ENCODE measurements around the gene PHLDA3. TPM values are rescaled to one million over a fixed set of nuclear protein-coding genes. Genes with fewer than 3 reads are reported as not detected.

The PHLDA3 gene
- total and polyA plus RNA-seq, 2 of the 13 experiments (the other 11 are each of a cell fraction or from before 2014, with no cell fraction given), result 16.7 to 33.6 TPM

GRCh38 chr1:201475130-201475529 lies 6.1 kb upstream of the PHLDA3 start:
- Histone ChIP-seq H3K9ac (ENCODE audit: insufficient read depth, low read depth, low read length) (no peak overlapping the region), H2AFZ (ENCODE audit: low read length) (no peak overlapping the region), H3K4me1 (ENCODE audit: insufficient read depth, low read length) (peaks cover 12% of the 10 kb centered on the region), H3K79me2 (ENCODE audit: insufficient read depth, low read length) (no peaks in the 10 kb centered on the region), H3K4me3 (replicated peaks in 1 of 3; ENCODE audit: insufficient read depth in 1 of 3, low read depth in 2 of 3, low read length in 3 of 3) (no peak overlapping the region), H3K4me2 (ENCODE audit: low read depth, low read length) (no peak overlapping the region), H3K27ac (ENCODE audit: extremely low read length, insufficient read depth, low read length) (no peak overlapping the region), H3K9me3 (ENCODE audit: low read length) (no peaks in the 10 kb centered on the region), H4K20me1 (ENCODE audit: insufficient read depth, low read length) (no peaks in the 10 kb centered on the region), H3K36me3 (replicated peaks in 1 of 2; ENCODE audit: control insufficient read depth in 1 of 2, insufficient read depth in 2 of 2, low read length in 2 of 2) (no peaks in the 10 kb centered on the region), H3K27me3 (ENCODE audit: control insufficient read depth in 1 of 2, insufficient read depth in 2 of 2, low read length in 2 of 2) (peaks cover 4 to 40% of the 10 kb centered on the region in 2 experiments; a peak in 3 of 5 replicates)
- DNase-seq (ENCODE audit: low spot score) (peak; percentile 29), FAIRE-seq (no peak), ATAC-seq (no peak)
- WGBS (ENCODE audit: low lambda C conversion rate), result 11% methylated on average over 2 of the region's 2 CpGs
- CTCF ChIA-PET (ENCODE audit: low intra/inter-chr PET ratio, low total read pairs), result no interaction called here
- TF ChIP-seq SRF (IDR thresholded peaks at IDR 0.05; ENCODE audit: low read depth, low read length), result no peak
- no peak for TF ChIP-seq ZNF282 (IDR thresholded peaks at IDR 0.05; ENCODE audit: partially characterized antibody)
- TF ChIP-seq SIN3A (IDR thresholded peaks at IDR 0.05; ENCODE audit: borderline replicate concordance, low read depth, low read length), result no peak
- no peak for TF ChIP-seq NCOR1 (IDR thresholded peaks at IDR 0.05; ENCODE audit: borderline replicate concordance, low read length)
- POLR2A ChIA-PET, result no interaction called here
- no TSS peak for BruUV-seq (replicated peaks)
- intact Hi-C loops (cut with micrococcal nuclease; ENCODE audit: unreplicated experiment), result no loop called here
- in situ Hi-C loops (cut with HindIII; ENCODE audit: extremely low pct_ligation_motif_present, low pct_unique_long_range_greater_than_20kb), result loop anchor here (5.0 kb wide), 1 partner anchor 37 kb away; no protein-coding TSS in a partner anchor

- ATAC-seq (no peak), FAIRE-seq (no peak), DNase-seq (ENCODE audit: low spot score) (no peak)
- Histone ChIP-seq H3K36me3 (replicated peaks in 1 of 2; ENCODE audit: control insufficient read depth in 1 of 2, insufficient read depth in 2 of 2, low read length in 2 of 2) (no peaks in the 10 kb centered on the region), H3K4me1 (ENCODE audit: insufficient read depth, low read length) (peaks cover 15% of the 10 kb centered on the region), H3K9me3 (ENCODE audit: low read length) (no peaks in the 10 kb centered on the region), H2AFZ (ENCODE audit: low read length) (no peak overlapping the region), H3K9ac (ENCODE audit: insufficient read depth, low read depth, low read length) (no peak overlapping the region), H3K4me2 (ENCODE audit: low read depth, low read length) (no peak overlapping the region), H3K4me3 (replicated peaks in 1 of 3; ENCODE audit: insufficient read depth in 1 of 3, low read depth in 2 of 3, low read length in 3 of 3) (no peak overlapping the region), H3K27ac (ENCODE audit: extremely low read length, insufficient read depth, low read length) (no peak overlapping the region), H3K79me2 (ENCODE audit: insufficient read depth, low read length) (peaks cover 5% of the 10 kb centered on the region), H3K27me3 (ENCODE audit: control insufficient read depth in 1 of 2, insufficient read depth in 2 of 2, low read length in 2 of 2) (peaks cover 4 to 40% of the 10 kb centered on the region in 2 experiments; a peak in 3 of 5 replicates), H4K20me1 (ENCODE audit: insufficient read depth, low read length) (no peaks in the 10 kb centered on the region)
- in situ Hi-C loops (cut with HindIII; ENCODE audit: extremely low pct_ligation_motif_present, low pct_unique_long_range_greater_than_20kb) (no loop called here), intact Hi-C loops (cut with micrococcal nuclease; ENCODE audit: unreplicated experiment) (no loop called here)
- ChIA-PET CTCF (ENCODE audit: low intra/inter-chr PET ratio, low total read pairs) (no interaction called here), POLR2A (no interaction called here)
- no TSS peak for BruUV-seq (replicated peaks)
- 73% methylated on average over 2 of the region's 2 CpGs for WGBS (ENCODE audit: low lambda C conversion rate)
- no peak for TF ChIP-seq ZNF773 (CRISPR knock-in tag; IDR thresholded peaks at IDR 0.05; ENCODE audit: borderline replicate concordance)
- no peak for TF ChIP-seq ZNF18 (CRISPR knock-in tag; IDR thresholded peaks at IDR 0.05; ENCODE audit: insufficient replicate concordance)
- TF ChIP-seq GATAD1 (CRISPR knock-in tag; IDR thresholded peaks at IDR 0.05), result no peak
- no peak for TF ChIP-seq BHLHE40 (IDR thresholded peaks at IDR 0.05; ENCODE audit: low read length)
- TF ChIP-seq ZNF878 (CRISPR knock-in tag; IDR thresholded peaks at IDR 0.05), result no peak
- no peak for TF ChIP-seq ZNF281 (CRISPR knock-in tag; IDR thresholded peaks at IDR 0.05; ENCODE audit: borderline replicate concordance)
- TF ChIP-seq ZNF644 (CRISPR knock-in tag; IDR thresholded peaks at IDR 0.05; ENCODE audit: low read depth), result no peak
Observed at GRCh38 chr1:201473296-201473695, 4.3 kb upstream of the PHLDA3 start.
